ENCODE data around the gene RIMS3.

Gene RIMS3

DNA sequence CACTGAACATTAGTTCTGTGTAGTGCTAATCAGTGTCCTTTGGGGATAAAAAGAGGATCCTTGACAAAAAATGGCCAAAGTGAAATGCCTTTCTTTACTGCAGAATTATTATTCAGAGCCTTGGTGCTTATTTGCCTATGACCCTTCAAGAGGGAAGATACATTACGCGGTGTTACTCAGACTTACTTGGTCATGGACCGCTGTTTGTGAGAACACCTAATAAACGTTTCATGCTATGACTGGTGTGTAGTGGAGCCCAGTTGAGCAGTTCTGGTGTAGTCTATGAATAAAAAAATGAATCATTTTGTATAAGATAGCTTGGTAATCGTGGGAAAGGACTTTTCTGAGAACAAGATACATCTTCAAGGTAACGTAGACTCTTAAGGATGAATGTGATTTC is 34.3 kb upstream of the RIMS3 start:
- peak overlapping the region; percentile 44 for H3K4me3 ChIP-seq (ENCODE audit: low read depth, low read length)
- DNase-seq (ENCODE audit: low read depth) = peak; percentile 86
- TF ChIP-seq, protein P1, sequence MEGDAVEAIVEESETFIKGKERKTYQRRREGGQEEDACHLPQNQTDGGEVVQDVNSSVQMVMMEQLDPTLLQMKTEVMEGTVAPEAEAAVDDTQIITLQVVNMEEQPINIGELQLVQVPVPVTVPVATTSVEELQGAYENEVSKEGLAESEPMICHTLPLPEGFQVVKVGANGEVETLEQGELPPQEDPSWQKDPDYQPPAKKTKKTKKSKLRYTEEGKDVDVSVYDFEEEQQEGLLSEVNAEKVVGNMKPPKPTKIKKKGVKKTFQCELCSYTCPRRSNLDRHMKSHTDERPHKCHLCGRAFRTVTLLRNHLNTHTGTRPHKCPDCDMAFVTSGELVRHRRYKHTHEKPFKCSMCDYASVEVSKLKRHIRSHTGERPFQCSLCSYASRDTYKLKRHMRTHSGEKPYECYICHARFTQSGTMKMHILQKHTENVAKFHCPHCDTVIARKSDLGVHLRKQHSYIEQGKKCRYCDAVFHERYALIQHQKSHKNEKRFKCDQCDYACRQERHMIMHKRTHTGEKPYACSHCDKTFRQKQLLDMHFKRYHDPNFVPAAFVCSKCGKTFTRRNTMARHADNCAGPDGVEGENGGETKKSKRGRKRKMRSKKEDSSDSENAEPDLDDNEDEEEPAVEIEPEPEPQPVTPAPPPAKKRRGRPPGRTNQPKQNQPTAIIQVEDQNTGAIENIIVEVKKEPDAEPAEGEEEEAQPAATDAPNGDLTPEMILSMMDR (IDR thresholded peaks at IDR 0.05; ENCODE audit: insufficient read depth, low read depth, low read length, missing control alignments) = no peak

DNA sequence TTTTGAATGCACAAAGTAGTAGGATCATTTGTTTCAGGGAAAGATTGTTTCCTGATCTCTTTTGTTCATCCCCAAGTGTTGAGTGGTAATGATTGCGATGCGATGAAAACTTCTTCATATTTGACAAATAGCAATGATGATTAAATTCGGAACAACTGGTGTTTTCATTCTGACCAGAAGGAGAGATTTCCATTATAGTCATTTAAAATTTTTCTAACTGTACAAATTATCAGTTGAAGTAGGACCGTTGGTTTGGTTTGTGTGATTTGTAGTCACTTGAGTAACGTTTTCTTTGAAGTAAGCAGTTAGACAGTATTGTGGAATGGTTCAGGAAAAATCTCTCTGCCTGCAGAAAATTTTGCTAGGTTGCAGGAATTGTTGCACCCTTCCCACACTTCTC is 32.0 kb upstream of the RIMS3 start:
- DNase-seq (ENCODE audit: low read depth) = no peak
- TF ChIP-seq, protein P1 (IDR thresholded peaks at IDR 0.05; ENCODE audit: insufficient read depth, low read depth, low read length, missing control alignments) = no peak
- no peak overlapping the region; the same call in 1 of the 2 replicates for H3K4me3 ChIP-seq (ENCODE audit: low read depth, low read length)

DNA sequence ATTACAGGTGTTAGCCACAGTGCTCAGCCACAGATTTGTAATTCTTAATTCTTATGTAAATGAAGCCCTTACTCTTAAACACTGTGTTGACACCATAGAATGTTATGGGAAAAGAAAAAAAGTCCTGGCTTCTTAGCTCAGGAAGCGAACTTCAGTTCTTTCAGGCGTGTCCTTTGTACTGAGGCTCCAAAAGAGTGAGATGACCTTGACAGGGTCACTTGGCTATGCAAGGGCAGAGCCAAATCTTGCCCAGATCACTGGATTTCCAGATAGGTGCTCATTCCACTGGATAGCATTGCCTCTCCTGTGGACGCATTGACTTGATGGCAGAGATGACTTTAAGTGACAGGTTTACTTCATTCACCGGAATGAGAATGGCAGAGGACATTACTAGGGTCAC is 30.8 kb upstream of the RIMS3 start:
- TF ChIP-seq, protein P1 (IDR thresholded peaks at IDR 0.05; ENCODE audit: insufficient read depth, low read depth, low read length, missing control alignments) = no peak
- H3K4me3 ChIP-seq (ENCODE audit: low read depth, low read length) = no peak overlapping the region
- no peak for DNase-seq (ENCODE audit: low read depth)

DNA sequence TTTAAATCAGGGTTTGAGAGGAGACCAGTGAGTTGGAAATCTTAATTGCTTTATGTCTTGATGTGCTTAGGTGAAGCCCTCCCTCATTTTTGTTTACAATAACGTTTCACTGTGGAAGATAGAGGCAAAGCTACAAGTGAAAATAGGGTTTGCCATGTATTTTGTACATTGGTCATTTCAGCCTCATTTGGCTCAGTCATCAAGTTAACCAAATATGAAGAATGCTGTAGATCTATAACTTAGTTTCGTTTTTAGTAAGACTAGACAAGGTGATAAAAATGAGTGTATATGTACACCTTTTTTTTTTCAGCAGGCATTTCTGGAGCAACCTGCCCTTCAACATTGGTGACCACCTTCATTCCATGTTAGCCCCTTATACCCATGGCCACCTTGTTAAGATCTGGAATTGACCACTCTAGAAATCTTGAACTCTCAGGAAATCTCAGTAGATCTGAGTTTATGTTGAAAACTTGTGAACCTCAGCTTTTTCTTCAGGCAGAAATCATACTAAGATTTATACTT is 28.9 kb upstream of the RIMS3 start:
- peak overlapping the region; percentile 90 for H3K4me3 ChIP-seq (ENCODE audit: low read depth, low read length)
- DNase-seq (ENCODE audit: low read depth) = peak; percentile 50
- TF ChIP-seq, protein P1 (IDR thresholded peaks at IDR 0.05; ENCODE audit: insufficient read depth, low read depth, low read length, missing control alignments) = no peak

DNA sequence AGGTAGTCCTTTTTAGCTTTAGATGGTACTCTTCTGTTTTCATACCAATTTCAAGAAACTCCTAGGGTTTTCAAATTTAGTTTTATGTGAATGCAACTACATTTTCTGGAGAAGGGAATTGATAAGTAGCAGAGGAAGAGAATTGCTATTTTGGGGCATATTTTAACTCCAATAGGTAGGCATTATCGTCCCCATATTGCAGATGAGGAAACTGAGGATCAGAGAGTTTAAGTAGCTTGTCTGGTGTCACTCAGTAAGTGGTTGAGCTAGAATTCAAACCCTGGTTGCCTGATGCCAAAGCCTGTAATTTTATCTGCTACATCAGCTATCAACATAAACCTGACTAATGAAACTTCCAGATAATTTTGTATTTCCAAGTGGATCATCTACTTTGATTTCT is 27.9 kb upstream of the RIMS3 start:
- peak overlapping the region; percentile 90 for H3K4me3 ChIP-seq (ENCODE audit: low read depth, low read length)

DNA sequence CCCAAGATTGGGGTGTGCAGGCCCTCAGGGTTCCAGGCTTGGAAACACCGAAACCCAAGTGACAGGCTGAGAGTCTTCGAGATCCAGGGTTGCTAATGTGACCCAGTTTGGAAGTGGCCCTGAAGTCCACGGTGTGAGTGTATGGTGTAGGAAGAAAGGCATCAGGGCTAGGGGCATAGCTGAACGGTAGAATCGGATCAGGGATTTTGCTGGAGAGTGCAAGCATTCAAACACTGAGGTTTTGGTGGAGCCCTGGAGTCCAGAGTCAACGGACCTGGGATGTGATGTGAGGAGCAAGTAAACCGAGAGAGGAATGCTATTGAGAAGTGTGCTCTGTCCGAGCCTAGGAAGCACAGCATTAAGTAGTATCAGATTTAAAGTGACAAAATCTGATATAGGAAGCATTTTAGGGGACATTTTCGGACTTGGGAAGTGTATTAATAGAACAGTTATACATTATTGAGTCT is 27.0 kb upstream of the RIMS3 start:
- H3K4me3 ChIP-seq (ENCODE audit: low read depth, low read length) = peak overlapping the region; percentile 90
- DNase-seq (ENCODE audit: low read depth) = no peak
- TF ChIP-seq, protein P1 (IDR thresholded peaks at IDR 0.05; ENCODE audit: insufficient read depth, low read depth, low read length, missing control alignments) = no peak

More for the DNA sequence above, 27.9 kb upstream of the RIMS3 start:
- TF ChIP-seq, protein P1 (IDR thresholded peaks at IDR 0.05; ENCODE audit: insufficient read depth, low read depth, low read length, missing control alignments) = no peak
- no peak for DNase-seq (ENCODE audit: low read depth)

All from GM12865 (cell line).